Measurements from ENCODE around the gene C1orf116.

The C1orf116 gene

DNA sequence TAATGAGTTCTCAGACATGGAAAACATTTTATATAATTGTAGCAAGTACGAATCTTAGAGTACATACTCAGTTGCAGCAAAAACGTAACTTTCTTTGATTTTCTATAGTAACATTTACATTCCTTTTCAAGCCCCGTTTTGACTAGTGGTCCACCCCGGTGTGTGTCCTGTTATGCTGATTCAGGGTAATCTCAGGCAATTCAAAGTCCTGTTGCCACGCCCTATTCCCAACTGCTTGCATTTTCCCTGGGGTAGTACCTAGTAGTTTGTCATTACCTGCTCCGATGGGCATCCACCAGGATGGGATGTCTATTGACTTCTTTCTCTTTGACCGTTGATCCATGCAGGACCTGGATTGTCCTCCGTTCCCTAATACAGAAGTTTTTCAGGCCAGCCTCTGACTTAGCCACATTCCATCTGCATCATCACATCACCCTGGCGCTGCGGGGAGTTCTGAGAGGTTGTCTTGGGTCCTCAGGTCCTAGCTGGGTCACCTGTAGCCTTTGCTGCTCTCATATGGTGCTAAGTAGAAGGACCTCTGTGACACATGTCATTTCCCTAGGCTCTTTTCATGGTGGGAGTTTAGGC is 47.3 kb downstream of the C1orf116 start:
- H3K27ac ChIP-seq (ENCODE audit: low read depth, low read length): no peak overlapping the region
- H3K4me3 ChIP-seq (ENCODE audit: low read length): no peak overlapping the region
- peaks cover 12% of the 10 kb centered on the region for H3K27me3 ChIP-seq (ENCODE audit: insufficient read depth, low read length)
- no peaks in the 10 kb centered on the region for H3K36me3 ChIP-seq (ENCODE audit: insufficient read depth, low read length)
- H3K9me3 ChIP-seq (ENCODE audit: insufficient read depth, low read depth, low read length): no peaks in the 10 kb centered on the region
- 28% methylated on average over 10 of the region's 10 CpGs for WGBS
- no peak overlapping the region for H3K9ac ChIP-seq (ENCODE audit: low read depth, low read length)
- H3K4me1 ChIP-seq (ENCODE audit: insufficient read depth, low read length): peaks cover 23% of the 10 kb centered on the region

DNA sequence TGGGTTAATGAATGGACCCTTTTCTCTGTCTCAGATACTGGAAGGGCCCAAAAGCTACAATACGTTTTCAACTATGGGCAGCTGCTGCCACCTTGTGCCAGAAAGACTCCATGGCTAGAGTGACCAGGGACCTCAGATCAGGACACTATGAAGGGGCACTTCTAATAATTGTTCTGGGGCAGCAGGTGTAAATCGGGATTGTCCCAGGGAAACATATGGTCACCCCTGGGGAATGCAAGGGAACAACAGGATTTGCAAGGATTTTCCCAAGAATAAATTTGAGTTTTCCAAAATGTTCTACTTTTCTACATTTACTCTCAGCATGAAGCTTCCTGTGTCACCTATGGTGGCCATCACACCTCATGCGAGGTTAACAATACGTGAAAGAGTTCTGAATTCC is 50.3 kb downstream of the C1orf116 start:
- H3K27ac ChIP-seq (ENCODE audit: low read depth, low read length): no peak overlapping the region
- H3K36me3 ChIP-seq (ENCODE audit: insufficient read depth, low read length): no peaks in the 10 kb centered on the region
- WGBS: 25% methylated on average over 4 of the region's 4 CpGs

DNA sequence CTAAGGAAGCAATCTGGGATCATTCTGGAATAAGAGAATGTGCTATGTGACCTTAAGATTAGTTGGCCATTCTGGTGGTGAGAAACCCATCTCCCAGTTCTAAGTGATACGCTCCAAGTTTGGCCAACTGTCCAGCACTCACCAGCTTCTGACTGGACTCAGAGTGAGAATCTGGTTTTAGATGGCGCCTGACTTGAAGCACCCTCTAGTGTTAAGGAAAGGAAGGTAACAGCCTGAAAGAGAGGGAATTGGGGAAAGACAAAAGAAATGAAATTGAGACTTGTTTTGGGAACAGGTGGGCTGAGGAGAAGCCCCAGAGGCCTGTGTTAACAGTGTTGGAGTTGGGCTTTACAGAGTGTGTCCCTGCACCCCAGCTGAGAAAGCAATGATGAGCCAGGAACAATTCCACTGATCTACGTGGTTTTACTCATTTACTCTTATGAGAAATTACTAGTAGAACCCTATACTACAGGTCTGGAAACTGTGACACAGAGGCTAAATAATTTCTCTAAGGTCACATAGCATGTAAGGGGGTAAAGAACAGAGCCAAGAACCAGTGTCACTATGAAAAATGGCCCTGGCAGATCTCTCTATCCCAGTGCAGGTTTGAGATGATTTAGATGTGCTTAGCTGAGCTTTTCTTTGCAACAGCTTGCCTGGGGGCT is 53.0 kb downstream of the C1orf116 start:
- Histone ChIP-seq H3K9me3 (ENCODE audit: insufficient read depth, low read depth, low read length) (no peaks in the 10 kb centered on the region), H3K4me3 (ENCODE audit: low read length) (no peak overlapping the region), H3K36me3 (ENCODE audit: insufficient read depth, low read length) (no peaks in the 10 kb centered on the region), H3K4me1 (ENCODE audit: insufficient read depth, low read length) (peaks cover 10% of the 10 kb centered on the region), H3K27ac (ENCODE audit: low read depth, low read length) (no peak overlapping the region), H3K27me3 (ENCODE audit: insufficient read depth, low read length) (no peaks in the 10 kb centered on the region), H3K9ac (ENCODE audit: low read depth, low read length) (no peak overlapping the region)
- WGBS: 68% methylated on average over 3 of the region's 3 CpGs

More for the DNA sequence above, 50.3 kb downstream of the C1orf116 start:
- Histone ChIP-seq H3K9ac (ENCODE audit: low read depth, low read length) (no peak overlapping the region), H3K4me3 (ENCODE audit: low read length) (no peak overlapping the region), H3K9me3 (ENCODE audit: insufficient read depth, low read depth, low read length) (no peaks in the 10 kb centered on the region), H3K4me1 (ENCODE audit: insufficient read depth, low read length) (peaks cover 23% of the 10 kb centered on the region), H3K27me3 (ENCODE audit: insufficient read depth, low read length) (peaks cover 12% of the 10 kb centered on the region)

DNA sequence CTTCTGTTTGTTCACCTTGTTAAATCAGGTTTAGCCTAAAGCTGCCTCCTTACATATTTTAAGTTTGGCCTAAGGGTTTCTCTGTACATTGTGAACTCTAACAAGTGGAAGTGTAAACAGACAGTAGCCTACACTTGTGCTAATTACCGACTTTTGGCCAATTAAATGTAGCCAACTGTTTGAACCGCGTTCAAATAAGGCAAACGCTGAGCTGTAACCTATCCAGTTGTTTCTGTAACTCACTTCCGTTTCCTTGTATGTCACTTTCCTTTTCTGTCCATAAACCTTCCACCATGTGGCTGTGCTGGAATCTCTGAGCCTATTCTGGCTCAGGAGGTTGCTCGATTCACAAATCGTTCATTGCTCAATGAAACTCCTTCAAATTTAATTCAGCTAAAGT is 54.3 kb downstream of the C1orf116 start:
- 95% methylated on average over 7 of the region's 7 CpGs for WGBS
- Histone ChIP-seq H3K4me3 (ENCODE audit: low read length) (no peak overlapping the region), H3K4me1 (ENCODE audit: insufficient read depth, low read length) (peaks cover 10% of the 10 kb centered on the region), H3K27ac (ENCODE audit: low read depth, low read length) (no peak overlapping the region), H3K9me3 (ENCODE audit: insufficient read depth, low read depth, low read length) (no peaks in the 10 kb centered on the region), H3K36me3 (ENCODE audit: insufficient read depth, low read length) (no peaks in the 10 kb centered on the region), H3K27me3 (ENCODE audit: insufficient read depth, low read length) (no peaks in the 10 kb centered on the region), H3K9ac (ENCODE audit: low read depth, low read length) (no peak overlapping the region)

DNA sequence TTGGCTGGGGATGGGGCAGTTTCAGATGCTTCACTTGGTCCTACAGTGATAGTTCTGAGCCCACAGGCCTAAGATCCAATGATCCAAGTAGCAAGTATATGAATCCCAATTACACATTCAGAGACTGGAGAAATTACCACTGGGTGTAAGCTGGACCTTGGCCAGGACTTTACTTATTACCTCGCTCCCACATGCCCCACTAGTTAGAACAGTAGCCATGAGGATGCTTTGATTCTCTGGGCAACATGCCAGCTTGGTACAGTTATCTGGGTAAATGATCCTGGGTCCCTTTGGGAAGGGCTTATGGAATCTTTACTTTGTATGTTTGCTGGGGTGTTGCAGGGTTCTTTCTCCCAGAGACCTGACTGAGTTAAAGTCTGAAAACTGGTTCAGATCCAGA is 57.2 kb downstream of the C1orf116 start:
- Histone ChIP-seq H3K36me3 (ENCODE audit: insufficient read depth, low read length) (no peaks in the 10 kb centered on the region), H3K27me3 (ENCODE audit: insufficient read depth, low read length) (no peaks in the 10 kb centered on the region), H3K4me3 (ENCODE audit: low read length) (no peak overlapping the region), H3K27ac (ENCODE audit: low read depth, low read length) (no peak overlapping the region), H3K9ac (ENCODE audit: low read depth, low read length) (no peak overlapping the region), H3K9me3 (ENCODE audit: insufficient read depth, low read depth, low read length) (no peaks in the 10 kb centered on the region), H3K4me1 (ENCODE audit: insufficient read depth, low read length) (no peaks in the 10 kb centered on the region)
- 100% methylated on average over 1 of the region's 1 CpG for WGBS

DNA sequence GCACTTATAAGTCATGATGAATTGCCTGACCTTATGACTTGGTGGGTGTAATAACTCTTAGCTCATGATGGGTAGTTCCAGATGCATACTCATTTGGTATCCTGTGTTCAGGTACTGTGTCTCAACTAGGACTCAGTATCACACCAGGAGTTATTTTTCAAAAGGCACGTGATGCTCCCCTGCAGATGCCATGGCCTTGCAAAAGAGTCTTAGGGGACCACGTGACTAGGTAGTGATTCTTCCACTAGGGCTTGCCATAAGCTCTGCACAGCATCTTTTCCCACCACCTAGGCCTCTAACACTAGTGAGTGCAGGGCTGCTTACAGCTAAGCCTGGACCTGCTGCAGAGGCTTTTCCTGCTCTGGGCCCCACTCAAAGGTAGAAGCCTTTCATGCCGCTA is 58.4 kb downstream of the C1orf116 start:
- Histone ChIP-seq H3K9ac (ENCODE audit: low read depth, low read length) (no peak overlapping the region), H3K36me3 (ENCODE audit: insufficient read depth, low read length) (no peaks in the 10 kb centered on the region), H3K27ac (ENCODE audit: low read depth, low read length) (no peak overlapping the region), H3K4me3 (ENCODE audit: low read length) (no peak overlapping the region), H3K4me1 (ENCODE audit: insufficient read depth, low read length) (no peaks in the 10 kb centered on the region), H3K9me3 (ENCODE audit: insufficient read depth, low read depth, low read length) (no peaks in the 10 kb centered on the region), H3K27me3 (ENCODE audit: insufficient read depth, low read length) (no peaks in the 10 kb centered on the region)
- WGBS: 92% methylated on average over 3 of the region's 3 CpGs

DNA sequence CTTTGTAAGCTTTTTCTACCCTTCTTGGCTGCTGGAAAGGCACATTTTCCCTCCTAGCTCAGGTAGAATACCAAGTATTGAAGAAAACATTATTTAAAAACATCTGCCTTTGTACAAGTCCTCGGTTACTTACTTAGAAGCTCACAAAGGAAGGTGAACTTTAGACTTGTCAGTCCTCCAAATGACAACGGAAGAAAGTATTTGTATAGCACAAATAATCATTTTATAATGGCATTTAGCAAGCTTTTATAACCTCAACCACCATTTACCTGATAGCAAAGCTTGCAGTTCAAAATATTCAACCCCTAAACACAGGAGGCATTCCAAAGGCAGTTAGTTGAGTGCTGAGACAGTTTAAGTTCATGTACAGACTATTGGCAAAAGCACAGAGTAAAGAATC is 59.8 kb downstream of the C1orf116 start:
- 76% methylated on average over 2 of the region's 2 CpGs for WGBS
- no peaks in the 10 kb centered on the region for H3K27me3 ChIP-seq (ENCODE audit: insufficient read depth, low read length)

GRCh38 chr1:206971029-206971655 is 61.4 kb downstream of the C1orf116 start:
- no peaks in the 10 kb centered on the region for H3K4me1 ChIP-seq (ENCODE audit: insufficient read depth, low read length)
- 94% methylated on average over 2 of the region's 2 CpGs for WGBS
- H3K9ac ChIP-seq (ENCODE audit: low read depth, low read length): no peak overlapping the region

More for the DNA sequence above, 59.8 kb downstream of the C1orf116 start:
- H3K27ac ChIP-seq (ENCODE audit: low read depth, low read length): no peak overlapping the region
- H3K4me3 ChIP-seq (ENCODE audit: low read length): no peak overlapping the region
- no peaks in the 10 kb centered on the region for H3K4me1 ChIP-seq (ENCODE audit: insufficient read depth, low read length)
- no peaks in the 10 kb centered on the region for H3K9me3 ChIP-seq (ENCODE audit: insufficient read depth, low read depth, low read length)
- no peaks in the 10 kb centered on the region for H3K36me3 ChIP-seq (ENCODE audit: insufficient read depth, low read length)
- H3K9ac ChIP-seq (ENCODE audit: low read depth, low read length): no peak overlapping the region

DNA sequence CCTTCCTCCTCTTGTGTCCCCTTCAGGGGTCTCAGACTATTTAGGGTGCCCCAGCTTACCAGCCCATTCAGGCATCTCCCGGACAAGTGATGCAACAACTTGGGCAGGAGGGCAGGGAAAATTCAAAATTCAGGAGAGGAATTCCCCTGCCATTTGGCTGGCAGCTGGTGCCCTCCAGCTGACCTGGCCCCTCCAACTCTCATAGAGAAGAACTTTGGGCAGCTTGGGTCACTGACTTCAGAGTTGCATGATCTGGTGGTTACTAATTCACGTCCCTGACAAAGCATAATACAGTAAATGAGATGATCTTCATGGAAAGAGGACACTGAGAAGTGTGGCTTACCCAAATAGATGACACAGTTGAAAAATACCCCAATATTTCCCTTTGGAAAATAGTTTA is 62.1 kb downstream of the C1orf116 start, which contains the start of gene FCAMR:
FCAMR (minus strand) TSS at position 15 of the 400 bp plus-strand sequence. CDS start 335 bp downstream, outside the sequence.
- WGBS: 93% methylated on average over 2 of the region's 2 CpGs
- Histone ChIP-seq H3K27ac (ENCODE audit: low read depth, low read length) (no peak within 1 kb of the TSS), H3K9ac (ENCODE audit: low read depth, low read length) (no peak within 1 kb of the TSS), H3K27me3 (ENCODE audit: insufficient read depth, low read length) (no peaks in the 10 kb centered on the region), H3K36me3 (ENCODE audit: insufficient read depth, low read length) (no peaks in the 10 kb centered on the region), H3K4me3 (ENCODE audit: low read length) (no peak within 1 kb of the TSS), H3K9me3 (ENCODE audit: insufficient read depth, low read depth, low read length) (no peaks in the 10 kb centered on the region), H3K4me1 (ENCODE audit: insufficient read depth, low read length) (no peaks in the 10 kb centered on the region)

More at GRCh38 chr1:206971029-206971655, 61.4 kb downstream of the C1orf116 start:
- H3K9me3 ChIP-seq (ENCODE audit: insufficient read depth, low read depth, low read length): no peaks in the 10 kb centered on the region
- H3K36me3 ChIP-seq (ENCODE audit: insufficient read depth, low read length): no peaks in the 10 kb centered on the region
- H3K4me3 ChIP-seq (ENCODE audit: low read length): no peak overlapping the region
- no peak overlapping the region for H3K27ac ChIP-seq (ENCODE audit: low read depth, low read length)
- H3K27me3 ChIP-seq (ENCODE audit: insufficient read depth, low read length): no peaks in the 10 kb centered on the region

DNA sequence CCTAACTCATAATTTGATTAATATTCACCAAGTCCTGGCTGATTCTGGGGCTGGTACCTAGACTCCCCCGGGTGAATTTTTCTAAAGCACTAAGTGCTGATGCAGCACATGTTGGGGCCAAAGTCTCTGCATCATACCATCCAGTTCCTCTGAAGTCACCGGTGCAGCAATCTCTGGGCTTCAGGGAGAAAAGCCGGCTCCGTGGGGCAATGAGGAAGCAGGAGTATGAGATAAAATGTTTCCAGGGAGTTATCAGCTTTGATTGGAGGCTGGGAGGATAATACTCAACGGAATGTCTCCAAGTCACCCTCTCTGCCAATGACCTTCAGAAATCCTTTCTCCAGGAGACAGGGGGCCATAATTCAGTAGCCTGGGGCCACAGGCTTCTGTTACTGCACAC is 63.5 kb downstream of the C1orf116 start:
- H3K9me3 ChIP-seq (ENCODE audit: insufficient read depth, low read depth, low read length): no peaks in the 10 kb centered on the region
- H3K27ac ChIP-seq (ENCODE audit: low read depth, low read length): no peak overlapping the region
- no peak overlapping the region for H3K9ac ChIP-seq (ENCODE audit: low read depth, low read length)
- no peak overlapping the region for H3K4me3 ChIP-seq (ENCODE audit: low read length)
- H3K4me1 ChIP-seq (ENCODE audit: insufficient read depth, low read length): no peaks in the 10 kb centered on the region
- WGBS: 90% methylated on average over 5 of the region's 5 CpGs
- H3K36me3 ChIP-seq (ENCODE audit: insufficient read depth, low read length): no peaks in the 10 kb centered on the region
- no peaks in the 10 kb centered on the region for H3K27me3 ChIP-seq (ENCODE audit: insufficient read depth, low read length)
